Measurements from ENCODE around the gene SLC66A1.

DNA sequence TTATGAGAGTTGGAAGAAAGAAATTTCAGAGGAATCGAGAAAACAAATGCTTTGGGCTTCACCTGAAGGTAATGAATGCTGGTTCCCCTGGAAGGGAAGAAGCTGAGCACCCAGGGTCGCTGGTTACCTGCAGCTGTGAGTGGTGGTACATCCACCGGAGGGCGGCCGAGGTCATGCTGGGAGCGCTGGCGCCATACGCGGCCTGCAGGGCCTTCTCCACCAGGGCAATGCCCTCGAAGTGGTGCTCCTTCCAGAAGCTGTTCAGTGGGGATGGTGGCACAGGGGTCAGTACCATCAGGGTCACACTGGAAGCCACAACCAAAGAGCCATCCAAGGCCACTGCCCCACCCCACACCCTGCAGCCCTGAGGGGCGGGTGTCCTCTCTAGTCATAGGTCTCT, 43.7 kb upstream of the SLC66A1 start:
- TF ChIP-seq, protein P1, sequence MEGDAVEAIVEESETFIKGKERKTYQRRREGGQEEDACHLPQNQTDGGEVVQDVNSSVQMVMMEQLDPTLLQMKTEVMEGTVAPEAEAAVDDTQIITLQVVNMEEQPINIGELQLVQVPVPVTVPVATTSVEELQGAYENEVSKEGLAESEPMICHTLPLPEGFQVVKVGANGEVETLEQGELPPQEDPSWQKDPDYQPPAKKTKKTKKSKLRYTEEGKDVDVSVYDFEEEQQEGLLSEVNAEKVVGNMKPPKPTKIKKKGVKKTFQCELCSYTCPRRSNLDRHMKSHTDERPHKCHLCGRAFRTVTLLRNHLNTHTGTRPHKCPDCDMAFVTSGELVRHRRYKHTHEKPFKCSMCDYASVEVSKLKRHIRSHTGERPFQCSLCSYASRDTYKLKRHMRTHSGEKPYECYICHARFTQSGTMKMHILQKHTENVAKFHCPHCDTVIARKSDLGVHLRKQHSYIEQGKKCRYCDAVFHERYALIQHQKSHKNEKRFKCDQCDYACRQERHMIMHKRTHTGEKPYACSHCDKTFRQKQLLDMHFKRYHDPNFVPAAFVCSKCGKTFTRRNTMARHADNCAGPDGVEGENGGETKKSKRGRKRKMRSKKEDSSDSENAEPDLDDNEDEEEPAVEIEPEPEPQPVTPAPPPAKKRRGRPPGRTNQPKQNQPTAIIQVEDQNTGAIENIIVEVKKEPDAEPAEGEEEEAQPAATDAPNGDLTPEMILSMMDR (IDR thresholded peaks at IDR 0.05): no peak
- no peak for TF ChIP-seq POLR2A (IDR thresholded peaks at IDR 0.05)
